Muscle layer of duodenum (tissue), 2 donors: ENCODE results near the gene RAB5A.

Experiments used
- H3K27ac ChIP-seq: one replicate; pipeline ENCODE4 v1.7.0; 2013; ENCODE audit warnings: mild to moderate bottlenecking, low read length
- H3K27me3 ChIP-seq: one replicate; pipeline ENCODE4 v1.7.0; 2013; ENCODE audit warnings: low read depth, mild to moderate bottlenecking, control low read depth, low read length
- H3K36me3 ChIP-seq, 2 donors: one replicate each; pipeline ENCODE4 v1.7.0; 2013; ENCODE audit warnings: low read length in 2 of 2, control low read depth in 1 of 2, mild to moderate bottlenecking in 1 of 2; ENCODE audit not compliant: insufficient read depth in 2 of 2, control insufficient read depth in 1 of 2
- H3K4me1 ChIP-seq, 2 donors: one replicate each; pipeline ENCODE4 v1.7.0; 2013; ENCODE audit warnings: low read length in 2 of 2, mild to moderate bottlenecking in 2 of 2, control low read depth in 1 of 2, moderate library complexity in 1 of 2; ENCODE audit not compliant: insufficient read depth in 2 of 2, control insufficient read depth in 1 of 2
- H3K4me3 ChIP-seq, 2 donors: one replicate each; pipeline ENCODE4 v1.7.0; 2013; ENCODE audit warnings: low read length in 2 of 2, low read depth in 1 of 2, mild to moderate bottlenecking in 1 of 2
- H3K9me3 ChIP-seq, 2 donors: one replicate each; pipeline ENCODE4 v1.7.0; 2013; ENCODE audit warnings: low read length in 2 of 2, control low read depth in 1 of 2, mild to moderate bottlenecking in 1 of 2; ENCODE audit not compliant: control insufficient read depth in 1 of 2
- donor health status: healthy.

RAB5A gene

DNA sequence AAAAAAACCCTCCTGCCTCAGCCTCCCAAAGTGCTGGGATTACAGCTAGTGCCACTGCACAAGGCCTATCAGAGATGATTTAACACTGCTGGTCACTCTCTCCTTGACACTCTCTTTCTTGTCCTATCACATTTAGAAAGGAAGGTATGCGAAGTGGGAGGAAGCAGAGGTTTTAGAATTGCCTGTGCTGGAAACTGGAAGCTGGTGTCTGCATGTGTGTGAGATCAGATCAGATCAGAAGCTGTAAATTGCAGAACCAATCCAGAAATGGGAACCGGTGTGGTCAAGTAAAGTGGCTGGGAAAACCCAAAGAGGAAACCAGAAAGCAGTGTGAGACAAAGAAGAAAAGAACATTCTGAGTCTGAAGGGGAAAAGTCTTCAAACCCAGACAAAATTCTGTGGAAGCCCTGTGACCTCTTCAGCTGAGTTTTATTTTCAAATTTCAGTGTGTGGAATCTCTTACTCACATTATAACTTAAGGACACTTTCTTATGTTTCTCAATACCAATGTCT, 15.7 kb upstream of the RAB5A start:
- no peaks in the 10 kb centered on the region for H3K9me3 ChIP-seq
- H3K36me3 ChIP-seq = no peaks in the 10 kb centered on the region
- H3K4me1 ChIP-seq = no peaks in the 10 kb centered on the region
- H3K27me3 ChIP-seq = no peaks in the 10 kb centered on the region
- no peak overlapping the region for H3K4me3 ChIP-seq
- H3K27ac ChIP-seq = no peak overlapping the region

DNA sequence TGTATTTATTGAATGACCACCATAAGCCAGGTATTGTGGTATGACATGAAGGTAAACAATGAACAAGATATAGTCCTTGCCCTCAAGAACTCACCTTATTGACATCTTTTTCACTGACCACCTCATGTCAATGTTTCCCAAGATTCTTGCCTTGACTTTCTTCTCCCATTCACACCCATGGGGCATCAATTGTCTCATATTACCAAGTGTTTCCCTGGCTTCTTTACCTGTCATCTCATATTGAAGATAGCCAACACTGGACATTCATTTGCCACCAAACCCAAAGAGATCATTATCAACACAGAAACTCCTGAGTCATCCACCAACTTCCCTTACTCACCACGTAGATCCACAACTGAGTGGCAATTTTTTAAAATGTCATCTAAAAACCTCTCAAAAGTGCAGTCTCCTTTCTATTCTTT, 15.1 kb upstream of the RAB5A start:
- H3K4me3 ChIP-seq = no peak overlapping the region
- H3K27me3 ChIP-seq = no peaks in the 10 kb centered on the region
- H3K9me3 ChIP-seq = no peaks in the 10 kb centered on the region
- no peaks in the 10 kb centered on the region for H3K36me3 ChIP-seq
- no peak overlapping the region for H3K27ac ChIP-seq
- H3K4me1 ChIP-seq = no peaks in the 10 kb centered on the region

DNA sequence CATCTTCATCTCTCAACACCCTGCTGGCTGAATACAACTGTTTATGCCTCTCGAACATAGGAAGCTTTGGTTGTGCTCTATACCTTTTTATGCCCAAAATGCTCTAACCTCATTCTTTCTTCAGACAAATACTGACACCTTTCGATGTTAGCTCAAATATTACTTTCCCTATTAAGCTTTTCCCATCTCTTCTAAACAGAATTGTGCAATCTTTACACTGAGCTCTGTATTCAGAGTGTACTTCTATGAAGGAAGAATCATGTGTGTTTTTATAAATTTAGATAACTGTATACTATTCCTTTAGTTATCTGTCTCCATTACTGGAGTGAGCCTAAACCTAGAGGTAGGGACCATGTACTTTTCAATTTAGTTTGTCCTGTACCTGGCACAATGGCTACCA, 14.5 kb upstream of the RAB5A start:
- Histone ChIP-seq H3K4me1 (no peaks in the 10 kb centered on the region), H3K4me3 (no peak overlapping the region), H3K9me3 (no peaks in the 10 kb centered on the region), H3K36me3 (no peaks in the 10 kb centered on the region), H3K27me3 (no peaks in the 10 kb centered on the region), H3K27ac (no peak overlapping the region)

DNA sequence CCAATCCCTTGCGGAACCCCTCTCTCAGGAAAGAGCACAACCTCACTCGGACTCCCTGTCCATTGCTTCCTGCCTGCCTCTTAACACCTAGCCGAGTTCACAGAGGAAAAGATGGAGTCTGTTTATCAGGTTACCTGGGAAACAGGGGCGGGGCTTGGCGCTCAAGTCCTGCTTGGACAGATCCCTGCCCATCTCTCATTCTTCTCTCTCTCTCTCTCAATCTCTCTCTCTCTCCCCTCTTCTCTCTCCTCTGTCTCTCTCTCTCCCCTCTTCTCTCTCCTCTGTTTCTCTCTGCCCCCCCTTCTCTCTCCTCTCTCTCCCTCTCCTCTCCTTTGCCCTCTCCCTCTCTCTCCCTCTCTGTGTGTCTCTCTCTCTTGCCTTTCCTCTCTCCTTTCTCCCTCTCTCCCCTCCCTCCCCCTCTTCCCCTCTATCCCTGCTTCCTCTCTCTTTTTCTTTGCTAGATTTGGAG, 12.8 kb upstream of the RAB5A start, which contains the start of gene EFHB:
TSS of gene EFHB (minus strand) at position 120 of the 469 bp plus-strand sequence. CDS start 199 bp downstream, outside the sequence.
- no peak within 1 kb of the TSS for H3K4me3 ChIP-seq
- no peaks in the 10 kb centered on the region for H3K4me1 ChIP-seq
- H3K36me3 ChIP-seq = no peaks in the 10 kb centered on the region
- no peak within 1 kb of the TSS for H3K27ac ChIP-seq
- no peaks in the 10 kb centered on the region for H3K9me3 ChIP-seq
- no peaks in the 10 kb centered on the region for H3K27me3 ChIP-seq

DNA sequence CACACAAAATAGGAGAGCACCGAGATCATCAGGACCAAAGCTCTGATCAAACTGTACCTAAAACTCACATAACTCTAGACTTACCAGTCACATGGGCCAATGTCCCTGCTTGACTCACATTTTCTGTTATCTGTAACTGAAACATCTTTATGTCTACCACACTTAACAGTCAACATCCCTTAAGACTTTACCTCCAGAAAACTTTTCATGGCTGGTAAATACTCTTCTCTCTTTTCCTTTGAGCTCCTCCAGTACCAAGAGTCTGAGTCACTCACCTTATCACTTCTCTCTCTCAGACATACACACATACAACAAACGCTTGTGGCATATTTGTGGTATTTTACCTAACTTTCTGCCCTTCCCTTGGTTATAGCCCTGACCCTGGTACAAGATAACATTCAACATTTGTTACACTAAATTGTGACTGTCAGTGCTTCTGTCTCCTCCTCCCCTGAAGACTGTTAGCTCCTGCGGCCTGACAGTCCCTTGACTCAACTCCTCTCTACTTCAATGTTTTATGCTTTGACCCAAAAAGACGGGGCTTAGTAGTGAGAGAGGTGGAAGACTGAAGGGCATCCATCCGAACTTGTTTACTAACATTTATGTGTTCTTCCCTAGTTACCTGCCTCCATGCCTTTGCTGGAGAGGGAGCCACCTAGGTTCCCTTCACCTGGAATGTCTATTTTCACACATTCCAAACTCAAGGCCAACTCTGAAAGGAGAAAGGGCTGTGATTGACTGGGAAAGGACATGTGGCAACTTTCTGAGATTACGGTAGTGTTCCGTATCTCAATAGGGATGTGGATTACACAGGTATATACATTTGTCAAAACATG, 9.2 kb upstream of the RAB5A start:
- no peaks in the 10 kb centered on the region for H3K27me3 ChIP-seq
- no peaks in the 10 kb centered on the region for H3K36me3 ChIP-seq
- H3K4me3 ChIP-seq = no peak overlapping the region
- no peaks in the 10 kb centered on the region for H3K9me3 ChIP-seq
- no peak overlapping the region for H3K27ac ChIP-seq
- no peaks in the 10 kb centered on the region for H3K4me1 ChIP-seq

DNA sequence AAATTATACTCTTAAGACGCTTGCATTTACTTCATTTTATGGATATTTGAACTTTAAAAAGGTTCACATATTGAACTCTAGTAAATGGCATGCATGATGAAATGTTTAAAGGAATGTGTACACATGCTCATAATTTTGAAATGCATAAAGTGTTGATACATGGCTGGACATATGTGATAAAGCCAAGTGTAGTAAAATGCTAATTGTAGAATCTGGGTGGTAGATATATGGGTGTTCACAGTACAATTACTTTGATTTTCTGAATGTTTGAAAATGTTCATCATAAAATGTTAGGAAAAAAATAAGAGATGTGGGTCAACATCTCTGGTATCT, 8.6 kb upstream of the RAB5A start:
- H3K36me3 ChIP-seq = no peaks in the 10 kb centered on the region
- no peak overlapping the region for H3K27ac ChIP-seq
- no peaks in the 10 kb centered on the region for H3K4me1 ChIP-seq
- no peak overlapping the region for H3K4me3 ChIP-seq
- no peaks in the 10 kb centered on the region for H3K9me3 ChIP-seq
- H3K27me3 ChIP-seq = no peaks in the 10 kb centered on the region

DNA sequence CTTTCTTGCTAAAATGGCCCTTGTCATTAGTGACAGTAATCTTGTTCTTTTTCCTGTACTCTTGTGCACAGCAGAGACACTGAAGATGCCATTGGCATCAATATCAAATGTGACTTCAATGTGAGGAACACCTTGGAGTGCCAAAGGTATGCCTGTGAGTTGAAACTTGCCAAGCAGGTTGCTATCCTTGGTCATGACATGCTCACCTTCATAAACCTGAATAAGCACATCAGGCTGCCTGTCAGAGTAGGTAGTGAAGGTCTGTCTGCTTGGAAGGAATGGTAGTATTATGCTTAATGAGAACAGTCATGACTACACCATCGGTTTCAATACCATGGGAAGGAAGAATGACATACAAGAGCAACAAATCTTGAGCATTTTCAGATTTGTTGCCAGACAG, 6.3 kb upstream of the RAB5A start:
- H3K4me3 ChIP-seq = no peak overlapping the region
- peaks cover 0 to under 1% of the 10 kb centered on the region in 2 donors for H3K4me1 ChIP-seq

DNA sequence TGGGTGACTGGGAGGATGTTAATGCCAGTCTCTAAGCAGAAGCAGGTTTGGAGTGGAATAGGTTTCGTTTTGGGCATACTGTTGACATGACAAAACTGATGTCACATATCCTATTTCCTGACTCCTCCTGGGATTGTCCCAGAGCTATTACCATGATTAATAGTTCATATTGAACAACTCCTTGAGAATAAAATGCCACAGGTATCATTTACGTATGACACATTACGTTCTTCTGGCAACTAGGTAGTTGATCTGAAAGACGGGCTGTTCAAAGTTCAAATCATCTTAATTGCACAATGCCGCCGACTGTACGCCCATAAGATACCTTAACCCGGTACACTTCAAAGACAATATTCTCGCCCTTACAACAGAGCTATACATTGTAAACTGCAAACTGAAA, 1.4 kb upstream of the RAB5A start:
- Histone ChIP-seq H3K9me3 (no peaks in the 10 kb centered on the region), H3K27ac (peak overlapping the region; percentile 98), H3K27me3 (no peaks in the 10 kb centered on the region), H3K4me3 (peak overlapping the region in 1 of 2 donors; percentile 82), H3K36me3 (peaks cover 0 to 6% of the 10 kb centered on the region in 2 donors), H3K4me1 (peaks cover 14 to 22% of the 10 kb centered on the region in 2 donors)

More for the DNA sequence above, 6.3 kb upstream of the RAB5A start:
- no peaks in the 10 kb centered on the region for H3K9me3 ChIP-seq
- H3K27me3 ChIP-seq = no peaks in the 10 kb centered on the region
- no peaks in the 10 kb centered on the region for H3K36me3 ChIP-seq
- H3K27ac ChIP-seq = no peak overlapping the region

DNA sequence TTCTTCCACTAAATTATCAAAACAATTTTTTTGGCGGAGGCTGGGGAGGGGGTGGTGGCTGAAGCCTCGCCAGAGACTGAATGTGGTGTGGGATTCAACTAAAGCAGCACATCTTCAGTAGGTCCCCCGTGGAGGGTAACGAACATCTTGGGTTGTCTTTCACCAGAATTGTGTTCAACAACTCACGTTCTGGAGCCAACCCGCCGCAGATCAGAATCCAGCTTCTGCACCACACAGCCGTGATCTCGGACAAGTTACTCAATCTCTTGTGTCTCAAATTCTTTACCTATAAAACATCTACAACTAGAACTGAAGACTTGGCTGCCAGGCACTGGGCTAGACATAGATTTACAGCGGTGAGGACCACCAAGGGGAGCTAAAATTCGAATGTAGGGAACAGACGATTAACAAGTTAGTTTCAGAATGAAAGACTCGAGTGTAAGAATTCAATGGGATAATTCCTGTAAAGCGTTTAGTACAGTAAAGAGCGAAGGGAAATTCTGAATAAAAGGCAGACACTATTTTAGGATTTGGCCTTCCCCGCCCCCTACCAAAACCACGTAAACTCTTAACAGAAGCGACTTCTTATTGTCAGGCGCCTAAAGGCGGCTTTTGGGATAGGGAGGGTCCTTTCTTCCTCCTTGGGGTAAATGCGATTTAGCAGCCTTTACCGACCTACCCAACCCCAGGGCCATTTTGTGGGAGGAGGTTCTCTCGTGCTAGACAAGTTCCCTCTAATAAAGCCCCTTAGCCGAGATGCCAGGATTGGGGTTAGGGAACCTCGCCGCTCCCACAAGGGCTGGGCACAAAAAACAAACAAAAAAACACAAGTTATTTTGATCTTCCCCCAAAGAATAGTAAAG, 697 bp upstream of the RAB5A start:
- Histone ChIP-seq H3K4me3 (peak overlapping the region; percentile 82 to 92), H3K27ac (peak overlapping the region; percentile 98), H3K4me1 (peaks cover 14 to 22% of the 10 kb centered on the region in 2 donors)

DNA sequence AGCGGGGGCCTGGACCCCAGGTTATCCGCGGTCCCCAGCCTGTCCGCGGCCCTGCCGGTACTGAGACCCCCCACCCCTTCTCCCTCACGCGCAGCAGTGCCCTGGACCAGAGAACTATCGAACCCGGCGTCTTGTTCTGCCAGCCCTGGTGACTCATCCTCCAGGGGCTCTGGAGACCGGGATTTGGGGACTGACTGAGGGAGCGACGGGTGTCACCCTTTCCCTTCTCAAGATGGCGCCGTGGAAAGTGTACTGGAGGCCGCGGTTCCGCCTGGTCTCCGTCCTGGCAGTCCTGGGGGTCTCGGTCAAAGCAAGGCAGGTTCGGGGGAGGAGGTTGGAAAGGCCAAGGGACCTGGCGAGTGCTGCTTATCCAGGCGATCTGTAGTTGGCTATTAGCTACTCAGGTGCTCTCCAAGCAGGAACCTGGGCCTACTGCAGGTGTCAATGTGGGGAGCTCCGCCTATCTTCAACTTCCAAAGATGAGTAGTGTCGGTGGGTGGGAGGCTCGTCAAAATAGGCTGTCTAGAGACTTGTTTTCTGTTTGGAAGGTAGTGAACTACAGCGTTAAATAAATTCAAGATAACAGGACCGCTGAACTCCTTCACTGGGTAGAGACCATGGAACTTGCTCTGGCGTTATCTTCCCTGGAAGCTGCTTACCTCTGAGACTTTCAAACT, 790 bp downstream of the RAB5A start:
- H3K4me1 ChIP-seq = peaks cover 14 to 29% of the 10 kb centered on the region in 2 donors
- H3K27me3 ChIP-seq = no peaks in the 10 kb centered on the region

More for the DNA sequence above, 697 bp upstream of the RAB5A start:
- Histone ChIP-seq H3K36me3 (peaks cover 6% of the 10 kb centered on the region in 2 donors), H3K27me3 (no peaks in the 10 kb centered on the region), H3K9me3 (no peaks in the 10 kb centered on the region)

DNA sequence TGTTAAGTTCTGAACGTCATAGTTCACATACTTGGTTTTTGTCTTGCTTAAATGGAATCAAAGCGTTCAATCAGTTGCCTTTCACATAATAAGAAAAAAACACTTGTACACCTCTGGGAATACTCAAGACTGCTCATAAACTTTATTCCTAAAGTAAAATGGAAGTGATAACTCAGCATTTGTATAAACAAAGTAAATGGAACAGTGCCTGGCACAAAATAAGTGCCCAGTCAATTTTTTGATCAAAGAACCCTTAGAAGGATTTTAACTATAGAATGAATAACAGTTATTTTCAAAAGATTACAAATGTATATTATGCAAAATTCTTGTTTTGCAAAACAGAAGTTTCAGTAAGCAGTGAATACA, 1.3 kb downstream of the RAB5A start:
- Histone ChIP-seq H3K27ac (peak overlapping the region; percentile 94), H3K4me3 (peak overlapping the region; percentile 82 to 92), H3K4me1 (peaks cover 14 to 29% of the 10 kb centered on the region in 2 donors), H3K27me3 (no peaks in the 10 kb centered on the region), H3K36me3 (peaks cover 6 to 13% of the 10 kb centered on the region in 2 donors), H3K9me3 (no peaks in the 10 kb centered on the region)

More for the DNA sequence above, 790 bp downstream of the RAB5A start:
- Histone ChIP-seq H3K4me3 (peak overlapping the region; percentile 82 to 92), H3K36me3 (peaks cover 6 to 13% of the 10 kb centered on the region in 2 donors), H3K9me3 (no peaks in the 10 kb centered on the region), H3K27ac (peak overlapping the region; percentile 94)
